K562 (cell line): Measurements from ENCODE around the gene MCEE. TPM values are rescaled to one million over a fixed set of nuclear protein-coding genes. Genes with fewer than 3 reads are reported as not detected.

Experiments used
- ATAC-seq: fragments of 200-7000 bp; cut with Tn5 transposase; 3 replicates; pipeline ENCODE4 v1.9.1; 2020; ENCODE audit warnings: moderate library complexity
- BruUV-seq: library from RNA; stranded (reverse); fragments of 400-500 nt; replicated peaks from 2 replicates; lab custom pipeline; 2021; lab: Mats Ljungman, UMichigan
- CTCF ChIA-PET: fragments of 300-600 bp; formaldehyde crosslinking; extraction: SDS; loops from one replicate; lab custom pipeline; 2021; ENCODE audit warnings: low intra/inter-chr PET ratio; lab: Yijun Ruan, JAX
- POLR2A ChIA-PET: fragments of 300-600, 350-650 bp; sonication (Branson Sonifier 250); formaldehyde crosslinking; extraction: SDS; loops from one replicate; lab custom pipeline; 2021; ENCODE audit warnings: antibody characterized with exemption, inconsistent platforms; lab: Yijun Ruan, JAX
- DNase-seq, 4 experiments: peaks; one replicate each; pipeline versions ENCODE4 v3.0.0 to v3.0.0-alpha.2; 2011 to 2018; ENCODE audit warnings: low spot score in 3 of 4, mixed read lengths in 3 of 4; ENCODE audit errors: extremely low read depth in 1 of 4
- FAIRE-seq: peaks from 2 replicates; lab custom pipeline; 2011; peaks lifted over from hg19 to GRCh38; lab: Jason Lieb, UNC
- H2AFZ ChIP-seq: 2 replicates; pipeline ENCODE4 v1.6.0; 2011; ENCODE audit warnings: low read depth, low read length, control low read depth, inconsistent platforms
- H3K27ac ChIP-seq: fragments of 200-600 bp; 3 replicates; pipeline ENCODE4 v1.8.0; 2011; ENCODE audit warnings: low read depth, mild to moderate bottlenecking, control low read depth, inconsistent platforms, low read length, moderate library complexity, mixed read lengths; ENCODE audit errors: extremely low read depth
- H3K27me3 ChIP-seq, 2 experiments: fragments of 300-600 bp in 1 of 2; 2 replicates in 1 of 2; 3 replicates in 1 of 2; pipeline versions ENCODE4 v1.6.0 to v1.8.0; 2011; ENCODE audit warnings: inconsistent platforms in 2 of 2, low read length in 2 of 2, mild to moderate bottlenecking in 1 of 2, mixed read lengths in 1 of 2, moderate library complexity in 1 of 2; ENCODE audit not compliant: control insufficient read depth in 2 of 2, insufficient read depth in 2 of 2
- H3K36me3 ChIP-seq: fragments of 300-600 bp; 3 replicates; pipeline ENCODE4 v1.8.0; 2011; ENCODE audit warnings: mild to moderate bottlenecking, low read length, inconsistent platforms; ENCODE audit not compliant: control insufficient read depth, insufficient read depth
- H3K4me1 ChIP-seq, 2 experiments: fragments of 200-600 bp in 1 of 2; replicated peaks in 1 of 2; 2 replicates in 1 of 2; 3 replicates in 1 of 2; pipeline versions ENCODE4 v1.5.1 to v1.8.0; 2011; ENCODE audit warnings: inconsistent platforms in 2 of 2, low read length in 2 of 2, mild to moderate bottlenecking in 1 of 2, mixed read lengths in 1 of 2, moderate library complexity in 1 of 2; ENCODE audit not compliant: control insufficient read depth in 2 of 2, insufficient read depth in 2 of 2
- H3K4me2 ChIP-seq: 2 replicates; pipeline ENCODE4 v1.6.1; 2011; ENCODE audit warnings: low read length, control low read depth, inconsistent platforms, mixed read lengths; ENCODE audit not compliant: insufficient read depth
- H3K4me3 ChIP-seq: fragments of 200-600 bp; sonication (generic), shearing (Covaris generic); 2 replicates; pipeline ENCODE4 v1.5.1; 2016; ENCODE audit warnings: control low read depth, inconsistent platforms
- H3K79me2 ChIP-seq: fragments of 200-600 bp; 3 replicates; pipeline ENCODE4 v1.8.0; 2011; ENCODE audit warnings: low read length, inconsistent platforms; ENCODE audit not compliant: control insufficient read depth, insufficient read depth
- H3K9ac ChIP-seq, 2 experiments: 2 replicates each; pipeline versions ENCODE4 v1.6.0 to v1.6.1; 2011; ENCODE audit warnings: low read depth in 2 of 2, low read length in 2 of 2, control low read depth in 1 of 2, inconsistent platforms in 1 of 2, mild to moderate bottlenecking in 1 of 2, mixed read lengths in 1 of 2; ENCODE audit not compliant: insufficient read depth in 1 of 2
- H3K9me1 ChIP-seq: one replicate; pipeline ENCODE4 v1.6.0; 2011; ENCODE audit warnings: inconsistent platforms, mild to moderate bottlenecking, low read length, moderate library complexity; ENCODE audit not compliant: control insufficient read depth, insufficient read depth
- H3K9me3 ChIP-seq: replicated peaks from 2 replicates; pipeline ENCODE4 v1.5.1; 2011; ENCODE audit warnings: low read depth, low read length, inconsistent platforms; ENCODE audit not compliant: control insufficient read depth, insufficient read depth
- H4K20me1 ChIP-seq: replicated peaks from 2 replicates; pipeline ENCODE4 v1.6.1; 2011; ENCODE audit warnings: low read length, inconsistent platforms, mixed read lengths; ENCODE audit not compliant: control insufficient read depth, insufficient read depth
- FOXK2 ChIP-seq, 2 experiments: fragments of 450-650 bp; IDR thresholded peaks in 1 of 2; conservative IDR thresholded peaks in 1 of 2; 2 replicates each; pipeline ENCODE4 v1.6.1; 2016; ENCODE audit warnings: low read depth in 2 of 2, mild to moderate bottlenecking in 1 of 2
- HBP1 ChIP-seq: fragments of 450-650 bp; formaldehyde crosslinking; IDR thresholded peaks from 2 replicates; pipeline ENCODE4 v1.4.0; 2022; ENCODE audit warnings: missing genetic modification characterization
- HNRNPK ChIP-seq: fragments of 200-400 bp; formaldehyde crosslinking; IDR thresholded peaks from one replicate; pipeline ENCODE4 v1.6.1; 2018; ENCODE audit warnings: mild to moderate bottlenecking, low read depth, low read length; ENCODE audit not compliant: poor library complexity, severe bottlenecking
- KDM4B ChIP-seq, 2 experiments: fragments of 450-650 bp in 1 of 2; sonication (generic) in 1 of 2; IDR thresholded peaks; 2 replicates each; pipeline ENCODE4 v1.6.1; 2016 to 2017; ENCODE audit warnings: borderline replicate concordance in 2 of 2, antibody characterized with exemption in 1 of 2, low read depth in 1 of 2, mild to moderate bottlenecking in 1 of 2
- MGA ChIP-seq: fragments of 450-650 bp; IDR thresholded peaks from 2 replicates; pipeline ENCODE4 v1.6.1; 2016; ENCODE audit warnings: mild to moderate bottlenecking, moderate library complexity
- PHF20 ChIP-seq: fragments of 450-650 bp; IDR thresholded peaks from 2 replicates; pipeline ENCODE4 v1.6.1; 2018; ENCODE audit not compliant: partially characterized antibody
- RB1 ChIP-seq: fragments of 450-650 bp; IDR thresholded peaks from 2 replicates; pipeline ENCODE4 v1.6.1; 2017; ENCODE audit warnings: low read depth, mild to moderate bottlenecking
- TEAD2 ChIP-seq: fragments of 450-650 bp; IDR thresholded peaks from 2 replicates; pipeline ENCODE4 v1.6.1; 2016; ENCODE audit warnings: missing genetic modification characterization, control low read depth, missing compliant biosample characterization
- ZNF23 ChIP-seq: fragments of 250-450 bp; sonication (Bioruptor Pico); IDR thresholded peaks from 2 replicates; pipeline ENCODE4 v1.4.0; 2020; ENCODE audit warnings: mild to moderate bottlenecking
- ZNF699 ChIP-seq: fragments of 250-450 bp; sonication (Bioruptor Pico); IDR thresholded peaks from 2 replicates; pipeline ENCODE4 v1.8.0; 2021; ENCODE audit warnings: mild to moderate bottlenecking, moderate library complexity; ENCODE audit not compliant: insufficient replicate concordance
- WGBS: fragments of 100-300 bp; shearing (Covaris generic); methylation state at CpG from one replicate; pipeline ENCODE4 v1.1.6; 2016; ENCODE audit warnings: low coverage, mixed read lengths; ENCODE audit not compliant: insufficient coverage; ENCODE audit errors: missing lambda C conversion rate; 5-methylcytosine and 5-hydroxymethylcytosine counted together
- in situ Hi-C: fragments of 300-500 bp; cut with MboI; formaldehyde crosslinking; loops from 4 replicates; pipeline ENCODE4 v1.15.0; 2018; ENCODE audit warnings: inconsistent platforms, mixed read lengths
- intact Hi-C: fragments of 100-400 bp; cut with micrococcal nuclease; formaldehyde crosslinking; loops from 2 replicates; pipeline ENCODE4 v1.14.2; 2022
- polyA plus RNA-seq, 8 experiments: library from polyadenylated mRNA; depleted of rRNA in 4 of 8; stranded (reverse) in 5 of 8; unstranded in 3 of 8; fragments of >200 nt; fragmentation: Nextera tagmentation in 2 of 8; fragmentation: Illumina TruSeq in 1 of 8; extraction: Ambion mirVana in 2 of 8; extraction: Trizol in 1 of 8; gene quantifications; 2 replicates each; pipeline versions ENCODE4 v1.2.1 to v1.2.3, GENCODE V29; 2011 to 2014; ENCODE audit warnings: inconsistent platforms in 1 of 8, missing spikeins in 1 of 8
- total RNA-seq, 7 experiments: library from RNA; depleted of rRNA in 6 of 7; stranded (reverse); fragments of >200 nt in 6 of 7; fragmentation: Illumina TruSeq in 2 of 7; extraction: Trizol in 2 of 7; gene quantifications; 2 replicates each; pipeline versions ENCODE4 v1.2.1 to v1.2.3, GENCODE V29; 2011 to 2021; ENCODE audit warnings: low replicate concordance in 1 of 7

The MCEE gene
- total and polyA plus RNA-seq, 9 of the 15 experiments (the other 6 are each of a cell fraction or from before 2014, with no cell fraction given): 15.6 to 49.1 (median 24.5) TPM

GRCh38 chr2:71155846-71156245 is 25.8 kb upstream of the MCEE start:
- no peak overlapping the region for H2AFZ ChIP-seq
- WGBS: 0% methylated on average over 4 of the region's 4 CpGs
- CTCF ChIA-PET: no interaction called here
- FAIRE-seq (no peak), DNase-seq (no peak), ATAC-seq (no peak)
- in situ Hi-C loops (loop anchor here (5.0 kb wide), 1 partner anchor 351 kb away; no protein-coding TSS in a partner anchor), intact Hi-C loops (loop anchor here (1.0 to 10.0 kb wide), 4 partner anchors 56 to 356 kb away; no protein-coding TSS in a partner anchor)
- H3K4me1 ChIP-seq: no peaks in the 10 kb centered on the region; a peak in 1 of 5 replicates
- H3K4me2 ChIP-seq: no peak overlapping the region
- POLR2A ChIA-PET: no interaction called here
- H3K79me2 ChIP-seq: no peaks in the 10 kb centered on the region
- H3K27ac ChIP-seq: no peak overlapping the region
- no peaks in the 10 kb centered on the region for H3K9me1 ChIP-seq
- no peaks in the 10 kb centered on the region for H3K9me3 ChIP-seq
- no peak overlapping the region for H3K4me3 ChIP-seq
- peaks cover 9 to 39% of the 10 kb centered on the region in 2 experiments; a peak in 4 of 5 replicates for H3K27me3 ChIP-seq
- H3K9ac ChIP-seq: no peak overlapping the region
- BruUV-seq: no TSS peak
- H4K20me1 ChIP-seq: peaks cover 5% of the 10 kb centered on the region; the same call in 1 of the 2 replicates
- no peaks in the 10 kb centered on the region for H3K36me3 ChIP-seq
- TF ChIP-seq KDM4B (IDR thresholded peaks at IDR 0.05; ENCODE audit: borderline replicate concordance in 2 of 2, low read depth in 1 of 2) (no peak), PHF20 (no peak), HBP1 (CRISPR knock-in tag) (no peak), RB1 (no peak), ZNF23 (CRISPR knock-in tag) (no peak), TEAD2 (tag) (no peak), ZNF699 (CRISPR knock-in tag) (no peak), MGA (no peak), HNRNPK (no peak), FOXK2 (conservative IDR thresholded peaks at IDR 0.05 in 1 of 2, IDR thresholded peaks at IDR 0.05 in 1 of 2; ENCODE audit: low read depth in 2 of 2) (no peak)
